GM21515 (cell line): ENCODE data around the gene FSTL4.

Experiments used
- ATAC-seq: cut with Tn5 transposase; IDR thresholded peaks from one replicate; pipeline ENCODE4 v1.9.1; 2021; ENCODE audit not compliant: unreplicated experiment

The FSTL4 gene

GRCh38 chr5:133371371-133372155 is 240.8 kb downstream of the FSTL4 start:
- ATAC-seq, result no peak

GRCh38 chr5:133370904-133371303 is 241.4 kb downstream of the FSTL4 start:
- ATAC-seq, result no peak

GRCh38 chr5:133370036-133370831 is 242.1 kb downstream of the FSTL4 start:
- ATAC-seq, result no peak

- no peak for ATAC-seq
Measured at GRCh38 chr5:133368916-133369783, 243.2 kb downstream of the FSTL4 start.

- no peak for ATAC-seq
Measured at GRCh38 chr5:133367984-133368383, 244.4 kb downstream of the FSTL4 start.

- no peak for ATAC-seq
Measured at GRCh38 chr5:133367071-133367786, 245.1 kb downstream of the FSTL4 start.

- no peak for ATAC-seq
Measured at GRCh38 chr5:133366438-133366837, 245.9 kb downstream of the FSTL4 start.

GRCh38 chr5:133365738-133366137 is 246.6 kb downstream of the FSTL4 start:
- ATAC-seq, result no peak

GRCh38 chr5:133364936-133365707 is 247.2 kb downstream of the FSTL4 start:
- ATAC-seq, result no peak

GRCh38 chr5:133363807-133364587 is 248.3 kb downstream of the FSTL4 start:
- no peak for ATAC-seq

- no peak for ATAC-seq
Measured at GRCh38 chr5:133362438-133362837, 249.9 kb downstream of the FSTL4 start.

- ATAC-seq, result no peak
Measured at GRCh38 chr5:133361922-133362321, 250.4 kb downstream of the FSTL4 start.

- no peak for ATAC-seq
Measured at GRCh38 chr5:133360693-133361472, 251.5 kb downstream of the FSTL4 start.

GRCh38 chr5:133359861-133360260 is 252.5 kb downstream of the FSTL4 start:
- ATAC-seq, result no peak

- no peak for ATAC-seq
Measured at GRCh38 chr5:133358271-133358670, 254.1 kb downstream of the FSTL4 start.

- ATAC-seq, result no peak
Measured at GRCh38 chr5:133357758-133358157, 254.6 kb downstream of the FSTL4 start.

GRCh38 chr5:133356984-133357421 is 255.3 kb downstream of the FSTL4 start:
- ATAC-seq, result no peak

GRCh38 chr5:133356396-133356983 is 255.9 kb downstream of the FSTL4 start:
- ATAC-seq, result no peak
